DMS79 (cell line): Measurements from ENCODE around the gene CATSPERZ.
"Not testable (repeated sequence)": the region's sequence is repeated elsewhere in the genome, so short reads cannot be mapped to it uniquely, and the experiment has no call there.

Experiments used
- DNase-seq: peaks from one replicate; lab custom pipeline; 2025; lab: John Stamatoyannopoulos, UW

CATSPERZ gene

GRCh38 chr11:64321026-64321425 lies 20.9 kb downstream of the CATSPERZ start:
- DNase-seq: no peak

GRCh38 chr11:64321533-64321932 lies 21.4 kb downstream of the CATSPERZ start:
- peak; percentile 39 for DNase-seq

- DNase-seq: no peak
These were observed 22.7 kb downstream of the CATSPERZ start for GRCh38 chr11:64322925-64323260.

- DNase-seq: no peak
These were observed 23.2 kb downstream of the CATSPERZ start for GRCh38 chr11:64323373-64323772.

- DNase-seq: not testable (repeated sequence)
These were observed 23.8 kb downstream of the CATSPERZ start for GRCh38 chr11:64323984-64324383.

- no peak for DNase-seq
These were observed 24.7 kb downstream of the CATSPERZ start for GRCh38 chr11:64324692-64325469.

GRCh38 chr11:64327375-64327774 lies 27.2 kb downstream of the CATSPERZ start:
- no peak for DNase-seq

GRCh38 chr11:64327993-64328392 lies 27.8 kb downstream of the CATSPERZ start:
- DNase-seq: no peak

- DNase-seq: no peak
These were observed 30.7 kb downstream of the CATSPERZ start for GRCh38 chr11:64330888-64331287.

- DNase-seq: peak; percentile 35
These were observed 31.6 kb downstream of the CATSPERZ start for GRCh38 chr11:64331569-64332371.

GRCh38 chr11:64333556-64333955 lies 33.4 kb downstream of the CATSPERZ start:
- DNase-seq: no peak

GRCh38 chr11:64334764-64335735 lies 34.9 kb downstream of the CATSPERZ start:
- peak; percentile 71 for DNase-seq

- DNase-seq: no peak
These were observed 37.5 kb downstream of the CATSPERZ start for GRCh38 chr11:64337538-64338249.

GRCh38 chr11:64338716-64339115 lies 38.6 kb downstream of the CATSPERZ start:
- DNase-seq: no peak

GRCh38 chr11:64339286-64339685 lies 39.1 kb downstream of the CATSPERZ start:
- no peak for DNase-seq

GRCh38 chr11:64339754-64340408 lies 39.7 kb downstream of the CATSPERZ start, which contains the start of gene CCDC88B:
Gene CCDC88B, plus strand, starts transcription at chr11:64340204. Its CDS starts 63 bp downstream, at chr11:64340267.
- DNase-seq: no peak

- no peak for DNase-seq
These were observed 40.6 kb downstream of the CATSPERZ start for GRCh38 chr11:64340671-64341335.

GRCh38 chr11:64341429-64341828 lies 41.3 kb downstream of the CATSPERZ start:
- DNase-seq: no peak

GRCh38 chr11:64341851-64342791 lies 42.0 kb downstream of the CATSPERZ start:
- DNase-seq: no peak
